Activated T-helper 17 cell treated with anti-CD3 and anti-CD28 coated beads, Interleukin-2, amount 50 U/mL, for 72 hours (primary cell): ENCODE results near the gene SLC34A3. TPM values are rescaled to one million over a fixed set of nuclear protein-coding genes. Genes with fewer than 3 reads are reported as not detected.

Experiments used
- ATAC-seq: fragments of 150-1000 bp; cut with Tn5 transposase; replicated peaks from 2 replicates; pipeline ENCODE4 v1.10.0; 2021; ENCODE audit warnings: mild to moderate bottlenecking, moderate library complexity
- H3K27ac Mint-ChIP-seq: one replicate; pipeline ENCODE4 v1.8.0; 2022; ENCODE audit warnings: mixed read lengths
- H3K27me3 Mint-ChIP-seq: one replicate; pipeline ENCODE4 v1.8.0; 2022; ENCODE audit warnings: mixed read lengths
- H3K36me3 Mint-ChIP-seq: one replicate; pipeline ENCODE4 v1.8.0; 2022; ENCODE audit warnings: low read depth, mild to moderate bottlenecking, mixed read lengths
- H3K4me1 Mint-ChIP-seq: one replicate; pipeline ENCODE4 v1.8.0; 2022; ENCODE audit warnings: mixed read lengths
- H3K4me3 Mint-ChIP-seq: one replicate; pipeline ENCODE4 v1.8.0; 2022; ENCODE audit warnings: mild to moderate bottlenecking, mixed read lengths
- H3K9me3 Mint-ChIP-seq: one replicate; pipeline ENCODE4 v1.8.0; 2022; ENCODE audit warnings: mixed read lengths
- total RNA-seq, 2 donors: library from RNA; stranded (reverse); gene quantifications; one replicate each; pipeline ENCODE4 v1.2.3, GENCODE V29; 2022

The SLC34A3 gene
- total RNA-seq, 2 donors from 2014 or later, result not detected

GRCh38 chr9:137191691-137192447 is 38.8 kb upstream of the SLC34A3 start:
- Mint-ChIP-seq H3K9me3 (no peaks in the 10 kb centered on the region), H3K36me3 (peaks cover 8% of the 10 kb centered on the region), H3K4me1 (peaks cover 4% of the 10 kb centered on the region), H3K27ac (no peak overlapping the region), H3K4me3 (no peak overlapping the region), H3K27me3 (no peaks in the 10 kb centered on the region)
- ATAC-seq, result no peak

DNA sequence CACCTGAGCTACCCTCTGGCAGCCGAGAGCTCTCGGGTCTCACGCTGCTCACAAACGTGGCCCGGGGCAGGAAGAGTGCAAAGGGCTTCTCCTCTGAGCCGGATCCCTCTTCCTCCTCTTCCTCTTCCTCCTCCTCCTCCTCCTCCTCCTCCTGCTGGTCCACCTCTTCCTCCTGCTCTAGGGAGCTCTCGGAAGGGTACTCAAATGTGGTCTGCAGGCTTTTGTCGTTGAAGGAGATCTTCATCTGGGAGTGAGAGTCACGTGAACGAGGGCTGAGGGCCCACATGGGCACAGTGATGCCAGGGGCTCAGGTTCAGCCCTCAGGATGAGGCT is 38.3 kb upstream of the SLC34A3 start:
- H3K27me3 Mint-ChIP-seq, result no peaks in the 10 kb centered on the region
- peaks cover 3% of the 10 kb centered on the region for H3K4me1 Mint-ChIP-seq
- ATAC-seq, result no peak
- peaks cover 8% of the 10 kb centered on the region for H3K36me3 Mint-ChIP-seq
- no peak overlapping the region for H3K4me3 Mint-ChIP-seq
- H3K27ac Mint-ChIP-seq, result no peak overlapping the region
- no peaks in the 10 kb centered on the region for H3K9me3 Mint-ChIP-seq

- H3K36me3 Mint-ChIP-seq, result peaks cover 8% of the 10 kb centered on the region
- no peaks in the 10 kb centered on the region for H3K27me3 Mint-ChIP-seq
- no peaks in the 10 kb centered on the region for H3K9me3 Mint-ChIP-seq
- no peak overlapping the region for H3K4me3 Mint-ChIP-seq
- ATAC-seq, result no peak
- no peak overlapping the region for H3K27ac Mint-ChIP-seq
- H3K4me1 Mint-ChIP-seq, result no peaks in the 10 kb centered on the region
Measured at GRCh38 chr9:137192859-137193258, 37.8 kb upstream of the SLC34A3 start.

DNA sequence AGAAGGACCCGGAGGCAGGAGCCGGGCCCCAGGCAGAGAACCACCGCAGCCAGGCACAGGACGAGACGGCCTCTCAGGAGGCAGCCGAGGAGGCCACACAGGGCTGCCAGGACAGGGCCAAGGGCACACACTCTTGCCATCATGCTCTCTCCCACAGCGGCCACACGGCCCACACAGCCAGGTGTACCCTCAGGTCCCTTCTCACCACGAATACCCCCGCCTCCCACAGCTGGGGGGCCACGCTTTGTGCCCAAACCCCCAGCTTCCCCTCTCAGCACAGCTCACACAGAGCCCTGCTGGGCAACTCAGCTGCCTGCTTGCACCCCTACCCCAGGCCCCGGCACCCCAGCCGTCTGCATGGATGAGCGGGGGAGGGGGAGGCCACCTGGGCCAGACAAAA is 36.9 kb upstream of the SLC34A3 start:
- Mint-ChIP-seq H3K27me3 (no peaks in the 10 kb centered on the region), H3K9me3 (no peaks in the 10 kb centered on the region), H3K27ac (no peak overlapping the region), H3K36me3 (peaks cover 8% of the 10 kb centered on the region), H3K4me3 (no peak overlapping the region), H3K4me1 (no peaks in the 10 kb centered on the region)
- ATAC-seq, result no peak

DNA sequence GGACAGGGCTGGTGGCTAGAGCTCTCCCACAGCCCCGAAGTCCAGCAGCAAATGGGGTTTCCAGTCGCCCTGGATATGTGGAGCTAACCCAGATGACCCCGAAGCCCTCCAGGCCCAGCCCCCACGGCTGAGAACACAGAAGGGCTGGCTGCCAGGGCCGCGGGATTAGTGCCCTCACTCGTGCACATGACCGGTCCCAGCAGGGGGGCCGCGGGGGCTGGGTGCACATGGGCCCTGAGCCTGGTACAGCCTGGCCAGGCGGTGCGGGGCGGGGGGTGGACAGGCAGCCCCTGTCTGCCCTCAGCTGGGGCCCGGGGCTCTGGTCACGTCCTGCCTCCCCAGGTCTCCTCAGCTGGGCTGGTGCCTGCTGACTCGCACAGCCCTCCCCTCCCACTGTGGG is 36.3 kb upstream of the SLC34A3 start:
- Mint-ChIP-seq H3K36me3 (peaks cover 8% of the 10 kb centered on the region), H3K4me1 (no peaks in the 10 kb centered on the region), H3K27ac (no peak overlapping the region), H3K27me3 (no peaks in the 10 kb centered on the region), H3K9me3 (no peaks in the 10 kb centered on the region), H3K4me3 (no peak overlapping the region)
- ATAC-seq, result no peak

- no peaks in the 10 kb centered on the region for H3K27me3 Mint-ChIP-seq
- no peaks in the 10 kb centered on the region for H3K4me1 Mint-ChIP-seq
- H3K36me3 Mint-ChIP-seq, result peaks cover 8% of the 10 kb centered on the region
- H3K9me3 Mint-ChIP-seq, result no peaks in the 10 kb centered on the region
- H3K4me3 Mint-ChIP-seq, result no peak overlapping the region
- no peak overlapping the region for H3K27ac Mint-ChIP-seq
- no peak for ATAC-seq
Measured at GRCh38 chr9:137194909-137195308, 35.8 kb upstream of the SLC34A3 start.

DNA sequence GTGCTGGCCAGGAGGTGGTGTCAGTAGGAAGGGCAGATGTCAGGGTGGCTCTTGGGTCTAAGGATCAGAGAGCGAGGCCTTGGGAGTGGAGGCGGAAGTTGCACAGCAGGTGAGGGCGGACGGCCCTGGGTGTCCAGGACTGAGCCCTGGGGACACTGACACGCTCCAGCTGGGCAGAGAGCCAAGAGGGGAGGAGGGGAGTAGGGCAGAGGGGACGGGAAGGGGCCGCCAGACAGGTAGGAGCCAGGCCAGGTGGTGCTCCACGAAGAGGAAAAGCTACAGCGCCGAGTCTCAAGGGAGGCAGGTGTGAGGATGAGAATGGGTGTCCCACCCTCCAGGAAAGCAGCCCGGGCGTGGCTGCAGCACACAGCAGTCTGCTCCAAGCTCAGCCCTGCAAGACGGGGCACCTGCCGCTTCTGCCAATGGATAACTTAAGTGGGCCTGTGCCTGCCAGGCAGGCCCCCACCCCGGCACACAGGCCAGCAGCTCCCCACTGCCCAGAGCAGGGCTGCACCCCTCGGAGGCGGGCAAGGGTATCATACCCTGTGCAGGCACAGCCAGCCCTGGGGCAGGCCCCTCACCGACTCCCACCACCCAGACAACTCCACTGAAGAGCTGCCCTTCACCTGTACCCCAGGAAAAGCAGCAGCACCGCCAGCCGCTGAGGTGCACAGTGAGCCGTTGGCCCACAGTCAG is 35.0 kb upstream of the SLC34A3 start:
- Mint-ChIP-seq H3K9me3 (no peaks in the 10 kb centered on the region), H3K36me3 (peaks cover 6% of the 10 kb centered on the region), H3K4me3 (no peak overlapping the region), H3K27ac (no peak overlapping the region), H3K27me3 (no peaks in the 10 kb centered on the region), H3K4me1 (no peaks in the 10 kb centered on the region)
- no peak for ATAC-seq

- no peaks in the 10 kb centered on the region for H3K9me3 Mint-ChIP-seq
- no peaks in the 10 kb centered on the region for H3K36me3 Mint-ChIP-seq
- H3K27me3 Mint-ChIP-seq, result no peaks in the 10 kb centered on the region
- no peaks in the 10 kb centered on the region for H3K4me1 Mint-ChIP-seq
- no peak for ATAC-seq
- H3K4me3 Mint-ChIP-seq, result no peak overlapping the region
- H3K27ac Mint-ChIP-seq, result no peak overlapping the region
Measured at GRCh38 chr9:137198051-137198901, 32.4 kb upstream of the SLC34A3 start.

GRCh38 chr9:137198902-137199283 is 31.8 kb upstream of the SLC34A3 start:
- no peak overlapping the region for H3K27ac Mint-ChIP-seq
- no peaks in the 10 kb centered on the region for H3K4me1 Mint-ChIP-seq
- ATAC-seq, result no peak
- H3K27me3 Mint-ChIP-seq, result no peaks in the 10 kb centered on the region
- H3K36me3 Mint-ChIP-seq, result no peaks in the 10 kb centered on the region
- H3K9me3 Mint-ChIP-seq, result no peaks in the 10 kb centered on the region
- peak overlapping the region; percentile 69 for H3K4me3 Mint-ChIP-seq

GRCh38 chr9:137199411-137200121 is 31.1 kb upstream of the SLC34A3 start:
- Mint-ChIP-seq H3K27ac (no peak overlapping the region), H3K36me3 (no peaks in the 10 kb centered on the region), H3K9me3 (no peaks in the 10 kb centered on the region), H3K27me3 (no peaks in the 10 kb centered on the region), H3K4me3 (peak overlapping the region; percentile 69), H3K4me1 (no peaks in the 10 kb centered on the region)
- no peak for ATAC-seq

- peak within 1 kb of the TSS; percentile 85 for H3K4me3 Mint-ChIP-seq
Measured at GRCh38 chr9:137200311-137201204, 30.1 kb upstream of the SLC34A3 start, which contains the start of gene TPRN. Gene TPRN (minus strand): TSS chr9:137200741. CDS start chr9:137200711, 30 bp downstream.

GRCh38 chr9:137201205-137201868 is 29.4 kb upstream of the SLC34A3 start:
- no peaks in the 10 kb centered on the region for H3K27me3 Mint-ChIP-seq
- peaks cover 1% of the 10 kb centered on the region for H3K4me1 Mint-ChIP-seq
- peaks cover under 1% of the 10 kb centered on the region for H3K36me3 Mint-ChIP-seq
- H3K27ac Mint-ChIP-seq, result peak overlapping the region; percentile 66
- H3K9me3 Mint-ChIP-seq, result no peaks in the 10 kb centered on the region
- peak overlapping the region; percentile 85 for H3K4me3 Mint-ChIP-seq
- no peak for ATAC-seq

More at GRCh38 chr9:137200311-137201204, 30.1 kb upstream of the SLC34A3 start, which contains the start of gene TPRN:
- no peaks in the 10 kb centered on the region for H3K9me3 Mint-ChIP-seq
- peak; percentile 98 for ATAC-seq
- H3K27ac Mint-ChIP-seq, result peak within 1 kb of the TSS; percentile 66
- no peaks in the 10 kb centered on the region for H3K27me3 Mint-ChIP-seq
- H3K36me3 Mint-ChIP-seq, result no peaks in the 10 kb centered on the region
- no peaks in the 10 kb centered on the region for H3K4me1 Mint-ChIP-seq

DNA sequence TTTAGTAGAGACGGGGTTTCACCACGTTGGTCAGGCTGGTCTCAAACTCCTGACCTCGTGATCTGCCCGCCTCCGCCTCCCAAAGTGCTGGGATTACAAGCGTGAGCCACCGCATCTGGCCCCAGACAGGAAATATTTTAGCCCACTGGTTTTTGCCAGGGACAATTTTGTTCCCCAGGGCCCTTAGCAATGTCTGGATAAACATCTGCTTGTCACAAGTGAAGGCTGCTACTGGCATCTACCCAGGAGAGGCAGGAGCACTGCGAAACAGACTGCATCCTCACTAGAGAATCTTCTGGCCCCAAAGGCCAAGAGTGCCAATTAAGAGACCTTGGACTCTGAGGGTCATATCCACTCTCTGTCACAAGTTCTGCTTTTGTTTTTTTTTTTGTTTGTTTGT is 27.7 kb upstream of the SLC34A3 start:
- H3K27ac Mint-ChIP-seq, result no peak overlapping the region
- no peaks in the 10 kb centered on the region for H3K9me3 Mint-ChIP-seq
- H3K36me3 Mint-ChIP-seq, result peaks cover 16% of the 10 kb centered on the region
- ATAC-seq, result no peak
- peaks cover 15% of the 10 kb centered on the region for H3K4me1 Mint-ChIP-seq
- H3K4me3 Mint-ChIP-seq, result peak overlapping the region; percentile 85
- no peaks in the 10 kb centered on the region for H3K27me3 Mint-ChIP-seq
